HCT116 (cell line): ENCODE data around the gene SSTR5. TPM values are rescaled to one million over a fixed set of nuclear protein-coding genes. Genes with fewer than 3 reads are reported as not detected.

Experiments
- ATAC-seq: fragments of 200-7000 bp; cut with Tn5 transposase; 2 replicates; pipeline ENCODE4 v1.9.1; 2020; ENCODE audit warnings: mild to moderate bottlenecking, moderate library complexity
- BruUV-seq: library from RNA; stranded (reverse); fragments of 400-500 nt; replicated peaks from 2 replicates; lab custom pipeline; 2021; lab: Mats Ljungman, UMichigan
- CTCF ChIA-PET: fragments of 300-600 bp; sonication (Branson Sonifier 250); formaldehyde crosslinking; loops from one replicate; lab custom pipeline; 2021; ENCODE audit warnings: antibody characterized with exemption; lab: Charles Lee
- POLR2A ChIA-PET: fragments of 300-600, 350-600 bp; sonication (Branson Sonifier 250); formaldehyde crosslinking; loops from one replicate; lab custom pipeline; 2021; ENCODE audit warnings: antibody characterized with exemption; lab: Charles Lee
- RAD21 ChIA-PET, 2 experiments: fragments of 300-600 bp; sonication (Branson Sonifier 250); formaldehyde crosslinking; loops; one replicate each; lab custom pipeline; 2023; ENCODE audit warnings: low total read pairs in 2 of 2; ENCODE audit not compliant: uncharacterized antibody in 2 of 2, unreplicated experiment in 2 of 2, low non-redundant PET in 1 of 2; lab: Charles Lee
- DNase-seq: peaks from one replicate; pipeline ENCODE4 v3.0.0-alpha.2; 2010; ENCODE audit warnings: low read depth, low spot score
- H2AFZ ChIP-seq: fragments of 200-600 bp; shearing (Covaris generic), sonication (generic); 2 replicates; pipeline ENCODE4 v1.6.1; 2017; ENCODE audit warnings: low read depth, mixed run types, mixed read lengths, antibody characterized with exemption, low read length; ENCODE audit not compliant: poor library complexity, severe bottlenecking
- H3K27ac ChIP-seq: 2 replicates; pipeline ENCODE4 v1.5.1; 2012; ENCODE audit warnings: low read depth, low read length
- H3K27me3 ChIP-seq: fragments of 200-600 bp; sonication (generic); 2 replicates; pipeline ENCODE4 v1.6.1; 2016; ENCODE audit warnings: mixed run types, low read length, mixed read lengths; ENCODE audit not compliant: insufficient read depth
- H3K36me3 ChIP-seq, 2 experiments: fragments of 200-500 bp in 1 of 2; fragments of 200-600 bp in 1 of 2; sonication (Bioruptor generic) in 1 of 2; sonication (generic) in 1 of 2; 2 replicates each; pipeline versions ENCODE4 v1.5.1 to v1.6.1; 2014 to 2016; ENCODE audit warnings: low read length in 2 of 2, inconsistent platforms in 1 of 2, mixed read lengths in 1 of 2, mixed run types in 1 of 2; ENCODE audit not compliant: insufficient read depth in 2 of 2, control insufficient read depth in 1 of 2
- H3K4me1 ChIP-seq, 2 experiments: fragments of 200-600 bp in 1 of 2; sonication (generic) in 1 of 2; 2 replicates each; pipeline versions ENCODE4 v1.5.1 to v1.6.1; 2012 to 2017; ENCODE audit warnings: low read length in 2 of 2, inconsistent platforms in 1 of 2, mild to moderate bottlenecking in 1 of 2, mixed read lengths in 1 of 2, mixed run types in 1 of 2, moderate library complexity in 1 of 2; ENCODE audit not compliant: insufficient read depth in 2 of 2, control insufficient read depth in 1 of 2
- H3K4me2 ChIP-seq: fragments of 200-600 bp; sonication (generic); 2 replicates; pipeline ENCODE4 v1.6.1; 2017; ENCODE audit warnings: mixed run types, low read length, mixed read lengths
- H3K4me3 ChIP-seq, 2 experiments: fragments of 200-600 bp in 1 of 2; sonication (generic) in 1 of 2; replicated peaks in 1 of 2; 2 replicates each; pipeline ENCODE4 v1.5.1; 2011 to 2016; ENCODE audit warnings: low read length in 2 of 2, control low read depth in 1 of 2, low read depth in 1 of 2, mild to moderate bottlenecking in 1 of 2, mixed read lengths in 1 of 2, mixed run types in 1 of 2
- H3K79me2 ChIP-seq: fragments of 200-600 bp; sonication (generic); 2 replicates; pipeline ENCODE4 v1.6.1; 2017; ENCODE audit warnings: mild to moderate bottlenecking, mixed run types, low read length, moderate library complexity, mixed read lengths; ENCODE audit not compliant: insufficient read depth
- H3K9ac ChIP-seq: fragments of 200-600 bp; sonication (generic); 2 replicates; pipeline ENCODE4 v1.6.1; 2016; ENCODE audit warnings: low read length, mixed read lengths
- H3K9me2 ChIP-seq: fragments of 200-600 bp; sonication (generic), shearing (Covaris generic); 2 replicates; pipeline ENCODE4 v1.6.1; 2017; ENCODE audit warnings: mixed run types, mild to moderate bottlenecking, moderate library complexity; ENCODE audit not compliant: insufficient read depth
- H3K9me3 ChIP-seq, 2 experiments: fragments of 200-500 bp in 1 of 2; fragments of 200-600 bp in 1 of 2; sonication (Bioruptor generic) in 1 of 2; sonication (generic) in 1 of 2; 2 replicates each; pipeline ENCODE4 v1.6.1; 2014 to 2017; ENCODE audit warnings: low read length in 2 of 2, mixed read lengths in 2 of 2, inconsistent platforms in 1 of 2, low read depth in 1 of 2, mild to moderate bottlenecking in 1 of 2, mixed run types in 1 of 2, moderate library complexity in 1 of 2; ENCODE audit not compliant: control insufficient read depth in 1 of 2, insufficient read depth in 1 of 2
- H4K20me1 ChIP-seq: fragments of 200-600 bp; sonication (generic), shearing (Covaris generic); 2 replicates; pipeline ENCODE4 v1.6.1; 2017; ENCODE audit warnings: mixed run types, mild to moderate bottlenecking, moderate library complexity; ENCODE audit not compliant: insufficient read depth
- ATF3 ChIP-seq: IDR thresholded peaks from 2 replicates; pipeline ENCODE4 v1.6.1; 2012
- CBX3 ChIP-seq: IDR thresholded peaks from 2 replicates; pipeline ENCODE4 v1.6.1; 2012; ENCODE audit warnings: low read depth
- CEBPB ChIP-seq: IDR thresholded peaks from 2 replicates; pipeline ENCODE4 v1.6.1; 2012; ENCODE audit warnings: low read depth
- CTCF ChIP-seq, 3 experiments: fragments of 200-600 bp in 1 of 3; sonication (generic) in 1 of 3; IDR thresholded peaks in 2 of 3; conservative IDR thresholded peaks in 1 of 3; 2 replicates each; pipeline ENCODE4 v1.5.1; 2012 to 2017; ENCODE audit warnings: low read depth in 2 of 3, low read length in 2 of 3, antibody characterized with exemption in 1 of 3, borderline replicate concordance in 1 of 3, control low read depth in 1 of 3, mild to moderate bottlenecking in 1 of 3, mixed read lengths in 1 of 3, mixed run types in 1 of 3, moderate library complexity in 1 of 3; ENCODE audit not compliant: insufficient read depth in 1 of 3
- EGR1 ChIP-seq: IDR thresholded peaks from 2 replicates; pipeline ENCODE4 v1.6.1; 2012; ENCODE audit warnings: low read depth
- ELF1 ChIP-seq: IDR thresholded peaks from 2 replicates; pipeline ENCODE4 v1.6.1; 2012; ENCODE audit warnings: low read depth, borderline replicate concordance
- EZH2phosphoT487 ChIP-seq: fragments of 200-600 bp; IDR thresholded peaks from 2 replicates; pipeline ENCODE4 v1.6.1; 2018; ENCODE audit warnings: antibody characterized with exemption, borderline replicate concordance
- FOSL1 ChIP-seq: IDR thresholded peaks from 2 replicates; pipeline ENCODE4 v1.6.1; 2012; ENCODE audit warnings: low read depth
- POLR2A ChIP-seq: IDR thresholded peaks from 2 replicates; pipeline ENCODE4 v1.7.0; 2011; ENCODE audit warnings: borderline replicate concordance; ENCODE audit not compliant: insufficient read depth, insufficient read length; ENCODE audit errors: extremely low read depth
- RAD21 ChIP-seq: IDR thresholded peaks from 2 replicates; pipeline ENCODE4 v1.6.1; 2012; ENCODE audit warnings: low read depth, mild to moderate bottlenecking
- SIN3A ChIP-seq: IDR thresholded peaks from 2 replicates; pipeline ENCODE4 v1.6.1; 2012; ENCODE audit warnings: low read depth
- SP1 ChIP-seq: IDR thresholded peaks from 2 replicates; pipeline ENCODE4 v1.6.1; 2012; ENCODE audit warnings: low read depth
- TCF7L2 ChIP-seq: IDR thresholded peaks from 2 replicates; pipeline ENCODE4 v1.7.0; 2011; ENCODE audit warnings: borderline replicate concordance, inconsistent platforms; ENCODE audit not compliant: insufficient read depth, insufficient read length; ENCODE audit errors: extremely low read depth
- ZFX ChIP-seq: fragments of 450-650 bp; IDR thresholded peaks from 2 replicates; pipeline ENCODE4 v1.6.1; 2017
- ZNF274 ChIP-seq: fragments of 200-500 bp; sonication (Bioruptor generic); IDR thresholded peaks from 2 replicates; pipeline ENCODE4 v1.6.1; 2014; ENCODE audit warnings: mild to moderate bottlenecking, low read depth, low read length, inconsistent platforms
- intact Hi-C: fragments of 100-400 bp; cut with micrococcal nuclease; formaldehyde crosslinking; loops from 2 replicates; pipeline ENCODE4 v1.10.0; 2022
- total RNA-seq: library from RNA; stranded (reverse); gene quantifications from one replicate; pipeline ENCODE4 v1.2.1, GENCODE V29; 2021; ENCODE audit not compliant: unreplicated experiment

Gene SSTR5
- total RNA-seq, 1 experiment from 2014 or later: 7.2 TPM

GRCh38 chr16:1047123-1047522 is 25.4 kb upstream of the SSTR5 start:
- no peaks in the 10 kb centered on the region for H4K20me1 ChIP-seq
- ChIA-PET POLR2A (no interaction called here), RAD21 (no interaction called here), CTCF (interaction anchor here (0.5 kb wide), 1 partner anchor 9 kb away, joined by 3 read pairs; no protein-coding TSS in a partner anchor)
- TF ChIP-seq TCF7L2: no peak
- no peak for TF ChIP-seq ZNF274
- TF ChIP-seq ZFX: no peak
- BruUV-seq: no TSS peak
- no peaks in the 10 kb centered on the region for H3K9me3 ChIP-seq
- H3K4me2 ChIP-seq: no peak overlapping the region
- ATAC-seq (no peak), DNase-seq (no peak)
- no peaks in the 10 kb centered on the region for H3K79me2 ChIP-seq
- H3K27ac ChIP-seq: no peak overlapping the region
- H3K9me2 ChIP-seq: no peaks in the 10 kb centered on the region
- no peak overlapping the region for H3K4me3 ChIP-seq
- H3K27me3 ChIP-seq: no peaks in the 10 kb centered on the region
- no peak overlapping the region for H2AFZ ChIP-seq
- H3K9ac ChIP-seq: no peak overlapping the region
- H3K36me3 ChIP-seq: no peaks in the 10 kb centered on the region
- peaks cover 22 to 49% of the 10 kb centered on the region in 2 experiments for H3K4me1 ChIP-seq
- intact Hi-C loops: no loop called here

- ChIA-PET CTCF (interaction anchor here (0.6 to 1.2 kb wide), 4 partner anchors 10 to 328 kb away, joined by 3 to 12 read pairs (median 4); no protein-coding TSS in a partner anchor), RAD21 (interaction anchor here (0.6 to 0.8 kb wide), 4 partner anchors 9 to 62 kb away, joined by 3 to 6 read pairs (median 4); no protein-coding TSS in a partner anchor), POLR2A (interaction anchor here (0.8 kb wide), 1 partner anchor 45 kb away, joined by 5 read pairs; no protein-coding TSS in a partner anchor)
- H4K20me1 ChIP-seq: no peaks in the 10 kb centered on the region
- H3K36me3 ChIP-seq: no peaks in the 10 kb centered on the region
- BruUV-seq: no TSS peak
- TF ChIP-seq EGR1: no peak
- TF ChIP-seq CTCF (IDR thresholded peaks at IDR 0.05 in 2 of 3, conservative IDR thresholded peaks at IDR 0.05 in 1 of 3; ENCODE audit: borderline replicate concordance in 1 of 3, insufficient read depth in 1 of 3, low read depth in 2 of 3, low read length in 2 of 3): no peak
- no peak for TF ChIP-seq CBX3
- no peak for TF ChIP-seq SP1
- no peak for TF ChIP-seq SIN3A
- no peak for TF ChIP-seq POLR2A
- TF ChIP-seq CEBPB: no peak
- no peak for TF ChIP-seq ATF3
- TF ChIP-seq RAD21: no peak
- TF ChIP-seq ZFX: no peak
- TF ChIP-seq FOSL1: no peak
- TF ChIP-seq TCF7L2: no peak
- no peak for TF ChIP-seq ELF1
- no peak for TF ChIP-seq EZH2phosphoT487
- no peaks in the 10 kb centered on the region for H3K9me3 ChIP-seq
- no peak overlapping the region for H2AFZ ChIP-seq
- no peak for ATAC-seq
- no peak for DNase-seq
- intact Hi-C loops: no loop called here
- H3K4me1 ChIP-seq: peaks cover 19 to 42% of the 10 kb centered on the region in 2 experiments
- no peaks in the 10 kb centered on the region for H3K9me2 ChIP-seq
- no peaks in the 10 kb centered on the region for H3K79me2 ChIP-seq
- no peaks in the 10 kb centered on the region for H3K27me3 ChIP-seq
- peak overlapping the region; percentile 76 for H3K4me2 ChIP-seq
- peak overlapping the region; percentile 39; the same call in 1 of the 2 replicates for H3K27ac ChIP-seq
- peak overlapping the region; percentile 53 for H3K9ac ChIP-seq
- no peak overlapping the region for H3K4me3 ChIP-seq
Measured at GRCh38 chr16:1047801-1048200, 24.7 kb upstream of the SSTR5 start.
